OCI-LY1 (cell line): Measurements from ENCODE around the gene THOC2.

Source experiments
- H2AFZ ChIP-seq: fragments of 200-600 bp; sonication (generic), shearing (Covaris generic); 2 replicates; pipeline ENCODE4 v1.6.0; 2014; ENCODE audit warnings: antibody characterized with exemption, mild to moderate bottlenecking, low read length
- H3F3A ChIP-seq: fragments of 200-600 bp; sonication (generic), shearing (Covaris generic); 2 replicates; pipeline ENCODE4 v1.6.0; 2014; ENCODE audit warnings: mild to moderate bottlenecking, antibody characterized with exemption, low read length, moderate library complexity; ENCODE audit not compliant: insufficient read depth
- H3K27ac ChIP-seq: fragments of 200-600 bp; sonication (generic); 2 replicates; pipeline ENCODE4 v1.5.1; 2014; ENCODE audit warnings: low read length, mixed run types, mild to moderate bottlenecking, low read depth; ENCODE audit not compliant: poor library complexity, severe bottlenecking
- H3K27me3 ChIP-seq: fragments of 200-600 bp; sonication (generic); 2 replicates; pipeline ENCODE4 v1.6.0; 2014; ENCODE audit warnings: antibody characterized with exemption, mild to moderate bottlenecking, low read length, moderate library complexity; ENCODE audit not compliant: insufficient read depth
- H3K36me3 ChIP-seq: fragments of 200-600 bp; sonication (generic); 2 replicates; pipeline ENCODE4 v1.6.1; 2014; ENCODE audit warnings: mild to moderate bottlenecking, antibody characterized with exemption, low read length, moderate library complexity, mixed read lengths; ENCODE audit not compliant: insufficient read depth
- H3K4me1 ChIP-seq: fragments of 200-600 bp; sonication (generic); 2 replicates; pipeline ENCODE4 v1.5.1; 2014; ENCODE audit warnings: mild to moderate bottlenecking, low read length, moderate library complexity; ENCODE audit not compliant: insufficient read depth, severe bottlenecking
- H3K4me2 ChIP-seq: fragments of 200-600 bp; sonication (generic), shearing (Covaris generic); 2 replicates; pipeline ENCODE4 v1.6.1; 2014; ENCODE audit warnings: low read length
- H3K4me3 ChIP-seq: fragments of 200-600 bp; sonication (generic); 2 replicates; pipeline ENCODE4 v1.5.1; 2014; ENCODE audit warnings: low read length, low read depth, mild to moderate bottlenecking, mixed read lengths; ENCODE audit not compliant: poor library complexity, severe bottlenecking
- H3K79me2 ChIP-seq: fragments of 200-600 bp; shearing (Covaris generic); 2 replicates; pipeline ENCODE4 v1.6.1; 2016; ENCODE audit warnings: mixed run types, low read length, mixed read lengths; ENCODE audit not compliant: insufficient read depth
- H3K9ac ChIP-seq: fragments of 200-600 bp; sonication (generic), shearing (Covaris generic); 2 replicates; pipeline ENCODE4 v1.6.1; 2014; ENCODE audit warnings: mild to moderate bottlenecking, low read length, mixed read lengths
- H3K9me2 ChIP-seq: fragments of 200-600 bp; sonication (generic), shearing (Covaris generic); 2 replicates; pipeline ENCODE4 v1.6.1; 2014; ENCODE audit warnings: low read depth, mild to moderate bottlenecking, low read length, mixed read lengths
- H3K9me3 ChIP-seq: fragments of 200-600 bp; shearing (Covaris generic); 2 replicates; pipeline ENCODE4 v1.6.1; 2014; ENCODE audit warnings: low read length, mixed read lengths
- H4K20me1 ChIP-seq: fragments of 200-600 bp; sonication (generic), shearing (Covaris generic); 2 replicates; pipeline ENCODE4 v1.6.0; 2016; ENCODE audit warnings: mild to moderate bottlenecking, low read length; ENCODE audit not compliant: insufficient read depth
- EZH2 ChIP-seq: fragments of 200-600 bp; sonication (generic), shearing (Covaris generic); IDR thresholded peaks from 2 replicates; pipeline ENCODE4 v1.8.0; 2017; ENCODE audit warnings: borderline replicate concordance, mixed run types, mild to moderate bottlenecking, antibody characterized with exemption, low read length, moderate library complexity, mixed read lengths
- TF ChIP-seq, protein P1 (sequence below): fragments of 200-600 bp; sonication (generic), shearing (Covaris generic); IDR thresholded peaks from 2 replicates; pipeline ENCODE4 v1.5.1; 2017; ENCODE audit warnings: mild to moderate bottlenecking, antibody characterized with exemption, low read length, moderate library complexity, mixed read lengths

Gene THOC2

GRCh38 chrX:123603491-123603890 is 129.4 kb downstream of the THOC2 start:
- no peak overlapping the region for H2AFZ ChIP-seq
- H3K9me3 ChIP-seq, result no peaks in the 10 kb centered on the region
- H3K27ac ChIP-seq, result no peak overlapping the region
- no peak overlapping the region for H3K4me3 ChIP-seq
- no peaks in the 10 kb centered on the region for H3K27me3 ChIP-seq
- H3K9me2 ChIP-seq, result no peaks in the 10 kb centered on the region
- no peaks in the 10 kb centered on the region for H3K4me1 ChIP-seq
- H3K4me2 ChIP-seq, result no peak overlapping the region
- H3F3A ChIP-seq, result no peaks in the 10 kb centered on the region
- peaks cover 45% of the 10 kb centered on the region for H3K36me3 ChIP-seq
- no peaks in the 10 kb centered on the region for H3K79me2 ChIP-seq
- no peak overlapping the region for H3K9ac ChIP-seq
- TF ChIP-seq, protein P1, sequence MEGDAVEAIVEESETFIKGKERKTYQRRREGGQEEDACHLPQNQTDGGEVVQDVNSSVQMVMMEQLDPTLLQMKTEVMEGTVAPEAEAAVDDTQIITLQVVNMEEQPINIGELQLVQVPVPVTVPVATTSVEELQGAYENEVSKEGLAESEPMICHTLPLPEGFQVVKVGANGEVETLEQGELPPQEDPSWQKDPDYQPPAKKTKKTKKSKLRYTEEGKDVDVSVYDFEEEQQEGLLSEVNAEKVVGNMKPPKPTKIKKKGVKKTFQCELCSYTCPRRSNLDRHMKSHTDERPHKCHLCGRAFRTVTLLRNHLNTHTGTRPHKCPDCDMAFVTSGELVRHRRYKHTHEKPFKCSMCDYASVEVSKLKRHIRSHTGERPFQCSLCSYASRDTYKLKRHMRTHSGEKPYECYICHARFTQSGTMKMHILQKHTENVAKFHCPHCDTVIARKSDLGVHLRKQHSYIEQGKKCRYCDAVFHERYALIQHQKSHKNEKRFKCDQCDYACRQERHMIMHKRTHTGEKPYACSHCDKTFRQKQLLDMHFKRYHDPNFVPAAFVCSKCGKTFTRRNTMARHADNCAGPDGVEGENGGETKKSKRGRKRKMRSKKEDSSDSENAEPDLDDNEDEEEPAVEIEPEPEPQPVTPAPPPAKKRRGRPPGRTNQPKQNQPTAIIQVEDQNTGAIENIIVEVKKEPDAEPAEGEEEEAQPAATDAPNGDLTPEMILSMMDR, result no peak
- no peak for TF ChIP-seq EZH2
- H4K20me1 ChIP-seq, result no peaks in the 10 kb centered on the region

- Histone ChIP-seq H3K27ac (no peak overlapping the region), H3K4me2 (no peak overlapping the region), H3K4me3 (no peak overlapping the region), H3K9me3 (no peaks in the 10 kb centered on the region), H3K9ac (no peak overlapping the region), H3K9me2 (no peaks in the 10 kb centered on the region), H3F3A (no peaks in the 10 kb centered on the region), H3K36me3 (peaks cover 38% of the 10 kb centered on the region), H4K20me1 (no peaks in the 10 kb centered on the region), H3K4me1 (no peaks in the 10 kb centered on the region), H3K79me2 (no peaks in the 10 kb centered on the region), H2AFZ (no peak overlapping the region), H3K27me3 (no peaks in the 10 kb centered on the region)
- TF ChIP-seq, protein P1, result no peak
- TF ChIP-seq EZH2, result no peak
Observed at GRCh38 chrX:123601437-123601836, 131.4 kb downstream of the THOC2 start.

- H3K9ac ChIP-seq, result no peak overlapping the region
Observed at GRCh38 chrX:123600181-123600580, 132.7 kb downstream of the THOC2 start.

More at GRCh38 chrX:123600181-123600580, 132.7 kb downstream of the THOC2 start:
- TF ChIP-seq, protein P1, result no peak
- TF ChIP-seq EZH2, result no peak
- Histone ChIP-seq H3F3A (no peaks in the 10 kb centered on the region), H3K9me3 (no peaks in the 10 kb centered on the region), H3K27ac (no peak overlapping the region), H3K4me2 (no peak overlapping the region), H3K9me2 (no peaks in the 10 kb centered on the region), H2AFZ (no peak overlapping the region), H3K27me3 (no peaks in the 10 kb centered on the region), H3K4me1 (no peaks in the 10 kb centered on the region), H3K36me3 (peaks cover 34% of the 10 kb centered on the region), H3K79me2 (no peaks in the 10 kb centered on the region), H4K20me1 (no peaks in the 10 kb centered on the region), H3K4me3 (no peak overlapping the region)
